Measurements from ENCODE around the gene TTC27.

Gene TTC27

DNA sequence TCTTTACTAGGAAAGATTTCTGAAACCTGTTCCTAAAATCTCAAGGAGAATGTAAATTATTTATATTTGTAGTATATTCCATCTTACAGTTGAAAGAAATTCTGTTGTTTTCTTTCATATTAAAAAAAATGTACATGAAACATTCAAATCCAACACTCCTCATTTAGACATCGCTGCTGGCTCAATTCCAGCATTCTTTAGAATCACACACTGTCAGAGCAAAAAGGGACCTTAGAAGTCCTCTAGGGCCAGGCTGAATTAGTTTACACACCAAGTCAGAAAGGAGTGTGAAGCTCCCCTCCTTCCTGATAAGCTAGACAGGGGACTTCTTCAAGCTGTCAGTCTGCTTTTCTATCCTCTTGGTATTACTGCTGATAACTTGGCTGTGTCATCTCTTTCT lies 160.3 kb downstream of the TTC27 start:
- no peaks in the 10 kb centered on the region for H4K20me1 ChIP-seq
- H3K4me3 ChIP-seq, result no peak overlapping the region
- H3K27me3 ChIP-seq, result no peaks in the 10 kb centered on the region
- no peak for TF ChIP-seq Cebpa-rat (IDR thresholded peaks at IDR 0.05)
- no peak overlapping the region for H3K27ac ChIP-seq
- no peak overlapping the region for H3K9ac ChIP-seq
- H3K4me2 ChIP-seq, result no peak overlapping the region
- H3K9me3 ChIP-seq, result no peaks in the 10 kb centered on the region
- peaks cover 19% of the 10 kb centered on the region for H3K36me3 ChIP-seq
- no peaks in the 10 kb centered on the region for H3K4me1 ChIP-seq

DNA sequence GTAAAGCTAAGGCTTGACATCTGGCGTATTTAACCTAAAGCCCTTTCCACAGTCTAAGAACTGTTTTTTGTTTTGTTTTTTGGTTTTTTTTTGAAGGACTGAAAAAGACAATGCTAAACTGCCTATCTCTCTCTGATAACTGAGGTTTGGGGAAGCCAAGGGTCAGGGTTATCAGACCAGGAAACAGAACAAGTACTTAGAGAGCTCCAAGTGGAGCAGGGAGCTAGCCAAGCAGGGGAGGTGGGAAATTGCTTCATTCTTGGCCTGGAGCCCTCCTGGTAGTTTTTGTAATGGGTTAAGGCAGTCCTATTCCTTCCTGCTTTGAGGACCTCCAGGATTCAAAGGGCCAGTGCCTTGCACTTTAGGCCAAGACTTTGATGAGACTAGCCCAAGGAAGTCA lies 164.6 kb downstream of the TTC27 start:
- Histone ChIP-seq H3K27ac (no peak overlapping the region), H3K27me3 (no peaks in the 10 kb centered on the region), H3K4me3 (no peak overlapping the region), H3K4me1 (no peaks in the 10 kb centered on the region), H3K36me3 (peaks cover 5% of the 10 kb centered on the region; the same call in 1 of the 2 replicates), H4K20me1 (no peaks in the 10 kb centered on the region), H3K4me2 (no peak overlapping the region), H3K9me3 (no peaks in the 10 kb centered on the region), H3K9ac (no peak overlapping the region)
- TF ChIP-seq Cebpa-rat (IDR thresholded peaks at IDR 0.05), result no peak

DNA sequence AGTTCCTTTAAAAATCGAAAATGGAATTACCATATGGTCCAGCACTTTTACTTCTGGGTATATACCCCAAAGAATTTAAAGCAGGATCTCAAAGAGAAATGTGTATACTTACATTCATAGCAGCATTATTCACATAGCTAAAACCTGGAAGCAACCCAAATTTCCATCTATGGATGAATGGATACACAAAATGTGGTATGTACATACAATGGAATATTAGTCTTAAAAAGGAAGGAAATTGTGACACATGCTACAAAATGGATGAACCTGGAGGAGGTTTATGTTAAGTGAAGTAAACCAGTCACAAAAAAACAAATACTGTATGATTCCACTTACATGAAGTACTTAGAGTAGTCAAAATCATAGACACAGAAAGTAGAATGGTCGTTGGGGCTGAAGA lies 171.0 kb downstream of the TTC27 start:
- no peak overlapping the region for H3K4me3 ChIP-seq
- no peaks in the 10 kb centered on the region for H3K27me3 ChIP-seq
- no peaks in the 10 kb centered on the region for H4K20me1 ChIP-seq
- H3K4me1 ChIP-seq, result no peaks in the 10 kb centered on the region
- no peak overlapping the region for H3K9ac ChIP-seq
- TF ChIP-seq Cebpa-rat (IDR thresholded peaks at IDR 0.05), result no peak
- H3K36me3 ChIP-seq, result no peaks in the 10 kb centered on the region; the same call in 1 of the 2 replicates
- no peak overlapping the region for H3K27ac ChIP-seq
- H3K4me2 ChIP-seq, result no peak overlapping the region
- no peaks in the 10 kb centered on the region for H3K9me3 ChIP-seq

DNA sequence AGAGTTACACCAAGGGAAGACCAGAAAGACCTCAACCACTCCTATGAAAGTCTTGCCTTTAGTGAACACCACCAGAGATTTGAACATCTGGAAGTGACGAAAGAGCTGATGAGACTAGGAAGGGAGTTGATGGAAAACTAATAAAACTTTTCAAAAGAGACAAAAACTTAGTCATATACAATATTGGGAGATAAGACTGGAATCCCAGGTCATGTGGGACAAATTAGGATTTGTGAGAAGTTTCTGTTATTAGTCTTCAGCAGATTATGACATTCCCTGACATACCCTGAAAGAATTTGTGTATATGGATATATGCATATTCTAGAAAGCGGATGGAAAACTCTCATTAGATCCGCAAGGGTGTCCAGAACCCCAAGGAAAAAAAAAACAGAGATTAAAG lies 173.9 kb downstream of the TTC27 start:
- Histone ChIP-seq H3K27ac (no peak overlapping the region), H3K4me2 (no peak overlapping the region), H3K9me3 (no peaks in the 10 kb centered on the region), H4K20me1 (no peaks in the 10 kb centered on the region), H3K4me1 (no peaks in the 10 kb centered on the region), H3K27me3 (no peaks in the 10 kb centered on the region), H3K4me3 (no peak overlapping the region), H3K36me3 (no peaks in the 10 kb centered on the region; the same call in 1 of the 2 replicates), H3K9ac (no peak overlapping the region)
- TF ChIP-seq Cebpa-rat (IDR thresholded peaks at IDR 0.05), result no peak

DNA sequence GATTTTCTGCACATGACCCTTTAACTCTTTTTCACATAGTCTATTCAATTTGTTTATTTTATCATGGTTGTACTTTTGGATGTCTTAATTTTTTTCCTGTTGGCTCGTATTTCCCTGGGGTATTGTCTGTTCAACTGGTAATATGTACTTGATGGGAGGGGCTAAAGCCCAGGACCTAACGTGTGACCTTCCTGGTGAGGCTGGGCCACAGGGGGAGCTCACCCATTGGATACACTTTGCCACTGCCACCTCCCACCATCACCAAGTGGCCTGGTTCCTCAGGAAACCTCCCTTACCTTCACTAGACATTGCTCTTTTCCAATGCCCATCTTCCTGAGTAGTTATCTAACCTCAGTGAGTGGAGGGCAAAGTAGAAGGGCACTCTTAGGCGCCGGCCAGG lies 175.0 kb downstream of the TTC27 start:
- TF ChIP-seq Cebpa-rat (IDR thresholded peaks at IDR 0.05), result no peak

DNA sequence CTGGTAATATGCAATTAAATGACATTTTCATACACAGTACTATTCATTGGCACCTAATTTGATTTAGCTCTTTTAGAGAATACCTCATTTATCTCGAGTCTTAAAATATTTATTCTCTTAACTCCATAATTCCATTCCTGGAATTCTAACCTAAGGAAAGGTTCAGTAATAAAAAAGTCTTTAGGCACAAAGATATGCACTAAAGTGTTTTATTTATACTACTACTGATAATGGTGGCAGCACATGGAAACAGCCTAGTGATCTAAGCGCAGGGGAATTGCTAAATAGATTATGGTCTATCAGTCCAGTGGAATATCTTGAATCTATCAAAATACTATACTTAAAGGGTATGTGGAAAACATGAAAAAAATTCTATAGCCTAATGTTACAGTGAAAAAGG lies 176.4 kb downstream of the TTC27 start:
- no peaks in the 10 kb centered on the region for H4K20me1 ChIP-seq

More for the DNA sequence above, 175.0 kb downstream of the TTC27 start:
- Histone ChIP-seq H3K4me1 (no peaks in the 10 kb centered on the region), H3K36me3 (no peaks in the 10 kb centered on the region; the same call in 1 of the 2 replicates), H3K9ac (no peak overlapping the region), H3K4me2 (no peak overlapping the region), H3K4me3 (no peak overlapping the region), H3K27ac (no peak overlapping the region), H3K27me3 (no peaks in the 10 kb centered on the region), H4K20me1 (no peaks in the 10 kb centered on the region), H3K9me3 (no peaks in the 10 kb centered on the region)

DNA sequence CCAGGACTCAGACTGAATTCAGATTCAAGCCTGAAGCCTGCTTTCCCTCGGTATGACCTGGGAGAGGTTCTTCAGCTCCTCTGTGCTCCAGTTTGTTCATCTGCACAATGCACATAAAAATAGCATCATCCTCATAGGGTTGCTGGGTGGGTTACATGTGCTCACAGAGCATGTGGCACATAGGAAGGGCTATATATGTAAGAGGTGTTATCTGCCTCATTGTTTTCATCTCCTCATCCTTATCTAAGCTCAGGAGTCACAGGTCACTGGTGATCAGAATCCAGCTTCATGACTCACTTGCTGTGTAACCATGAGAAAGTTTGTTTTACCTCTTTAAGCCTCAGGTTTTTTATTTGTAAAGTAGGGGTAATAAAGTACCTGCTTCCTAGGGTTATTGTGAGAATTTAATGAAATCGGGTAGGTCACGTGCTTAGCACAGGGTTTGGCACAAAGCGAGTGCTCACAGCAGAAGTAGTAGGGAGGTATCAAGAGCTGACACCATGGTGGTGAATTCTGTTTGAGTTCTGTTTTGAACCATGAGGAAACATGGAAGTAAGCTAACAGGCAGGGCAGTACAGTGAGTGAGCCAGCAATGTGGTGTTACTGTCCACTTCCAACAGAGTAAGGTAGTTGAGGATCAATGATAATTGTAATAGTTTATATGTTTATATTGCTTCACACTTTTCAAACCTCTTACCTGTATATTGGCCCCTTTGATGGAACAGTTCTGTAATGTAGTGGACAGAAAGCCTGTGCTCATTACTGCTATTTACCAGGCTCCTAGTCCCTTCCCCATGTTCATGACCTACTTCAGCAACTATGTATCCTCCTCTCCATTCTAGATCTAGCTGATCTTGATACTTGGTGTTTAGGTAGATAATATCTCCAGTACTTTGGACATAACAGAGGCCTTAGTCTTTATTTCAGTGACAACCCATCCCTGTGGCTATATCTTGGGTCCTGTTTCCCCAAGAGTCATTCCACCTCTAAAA lies 177.6 kb downstream of the TTC27 start:
- H3K9me3 ChIP-seq, result no peaks in the 10 kb centered on the region
- H3K27ac ChIP-seq, result no peak overlapping the region
- peaks cover 5% of the 10 kb centered on the region; the same call in 1 of the 2 replicates for H3K36me3 ChIP-seq
- H4K20me1 ChIP-seq, result no peaks in the 10 kb centered on the region
- no peak for TF ChIP-seq Cebpa-rat (IDR thresholded peaks at IDR 0.05)
- no peak overlapping the region for H3K4me2 ChIP-seq
- no peak overlapping the region for H3K9ac ChIP-seq
- H3K27me3 ChIP-seq, result no peaks in the 10 kb centered on the region
- H3K4me3 ChIP-seq, result no peak overlapping the region
- H3K4me1 ChIP-seq, result no peaks in the 10 kb centered on the region

More for the DNA sequence above, 176.4 kb downstream of the TTC27 start:
- Histone ChIP-seq H3K27me3 (no peaks in the 10 kb centered on the region), H3K36me3 (peaks cover 4% of the 10 kb centered on the region; the same call in 1 of the 2 replicates), H3K4me2 (no peak overlapping the region), H3K27ac (no peak overlapping the region), H3K4me3 (no peak overlapping the region), H3K4me1 (no peaks in the 10 kb centered on the region), H3K9ac (no peak overlapping the region), H3K9me3 (no peaks in the 10 kb centered on the region)
- no peak for TF ChIP-seq Cebpa-rat (IDR thresholded peaks at IDR 0.05)

DNA sequence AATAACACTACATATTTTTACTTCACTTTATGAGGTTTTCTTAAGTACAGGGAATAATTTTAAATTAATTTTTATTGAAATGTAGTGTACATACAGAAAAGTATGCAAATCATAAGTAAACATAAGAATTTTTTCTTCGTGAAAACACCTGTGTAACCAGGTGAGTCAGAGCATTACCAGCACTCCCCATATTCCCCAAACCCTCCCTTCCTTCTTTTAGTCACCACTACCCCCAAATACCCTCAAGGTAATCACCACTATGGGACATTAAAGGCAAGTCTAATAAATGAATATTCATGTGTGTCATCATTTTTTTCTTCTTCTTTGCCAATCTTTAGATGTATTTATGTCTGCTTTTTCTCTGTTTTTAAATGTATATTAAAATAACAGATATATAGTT lies 179.0 kb downstream of the TTC27 start:
- Histone ChIP-seq H3K4me3 (no peak overlapping the region), H3K9ac (no peak overlapping the region), H3K36me3 (0 out of 2 replicates have a peak, but pooled peaks cover 12% of the 10 kb centered on the region), H3K4me2 (no peak overlapping the region), H4K20me1 (no peaks in the 10 kb centered on the region), H3K9me3 (no peaks in the 10 kb centered on the region), H3K4me1 (no peaks in the 10 kb centered on the region), H3K27ac (no peak overlapping the region), H3K27me3 (no peaks in the 10 kb centered on the region)
- TF ChIP-seq Cebpa-rat (IDR thresholded peaks at IDR 0.05), result no peak

DNA sequence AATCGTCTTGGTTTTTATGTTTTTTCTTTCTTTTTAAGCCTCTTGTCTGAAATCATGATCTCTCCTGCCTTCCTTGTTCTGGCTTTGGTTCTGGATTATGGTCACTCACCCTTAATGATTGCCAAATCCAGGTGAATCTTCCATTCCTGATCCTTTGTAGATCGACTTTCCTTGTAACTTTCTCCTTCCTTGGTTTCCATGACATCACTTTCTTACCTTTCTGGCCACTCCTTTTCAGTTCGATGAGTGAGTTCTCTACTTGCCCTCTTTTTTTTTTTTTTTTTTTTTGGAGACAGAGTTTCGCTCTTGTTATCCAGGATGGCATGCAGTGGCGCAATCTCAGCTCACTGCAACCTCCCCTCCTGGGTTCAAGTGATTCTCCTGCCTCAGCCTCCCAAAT lies 179.8 kb downstream of the TTC27 start:
- Histone ChIP-seq H3K9me3 (no peaks in the 10 kb centered on the region), H4K20me1 (no peaks in the 10 kb centered on the region)

DNA sequence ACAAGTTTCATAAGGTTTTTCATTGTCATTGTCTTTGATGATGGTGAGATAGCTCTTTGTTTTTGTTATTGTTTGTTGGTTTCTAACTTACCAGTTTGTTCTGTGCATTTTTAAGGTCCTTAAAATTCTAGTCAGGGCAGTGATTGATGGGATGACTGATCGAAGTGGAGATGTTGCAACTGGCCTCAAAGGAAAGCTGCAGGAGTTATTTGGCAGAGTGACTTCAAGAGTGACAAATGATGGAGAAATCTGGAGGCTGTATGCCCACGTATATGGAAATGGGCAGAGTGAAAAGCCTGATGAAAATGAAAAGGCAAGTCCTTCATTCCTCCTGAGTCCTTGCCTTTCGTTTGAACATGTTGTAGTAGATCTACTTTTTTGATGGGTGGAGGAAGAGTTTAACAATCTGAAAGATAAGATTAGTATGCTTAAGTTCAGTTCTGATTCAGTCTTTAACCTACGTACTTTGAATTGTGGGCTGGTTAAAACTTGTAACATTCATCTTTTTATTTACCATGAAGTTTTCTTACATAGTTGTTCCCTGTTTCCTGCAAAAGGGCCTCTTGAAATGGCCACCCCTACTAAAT lies 183.2 kb downstream of the TTC27 start:
- H3K27me3 ChIP-seq, result no peaks in the 10 kb centered on the region
- no peak overlapping the region for H3K9ac ChIP-seq
- H3K27ac ChIP-seq, result no peak overlapping the region
- no peak overlapping the region for H3K4me2 ChIP-seq
- H3K36me3 ChIP-seq, result 0 out of 2 replicates have a peak, but pooled peaks cover 12% of the 10 kb centered on the region
- no peaks in the 10 kb centered on the region for H3K4me1 ChIP-seq
- H4K20me1 ChIP-seq, result no peaks in the 10 kb centered on the region
- no peak for TF ChIP-seq Cebpa-rat (IDR thresholded peaks at IDR 0.05)
- H3K4me3 ChIP-seq, result no peak overlapping the region
- H3K9me3 ChIP-seq, result no peaks in the 10 kb centered on the region

More for the DNA sequence above, 179.8 kb downstream of the TTC27 start:
- Histone ChIP-seq H3K27me3 (no peaks in the 10 kb centered on the region), H3K36me3 (0 out of 2 replicates have a peak, but pooled peaks cover 12% of the 10 kb centered on the region), H3K4me1 (no peaks in the 10 kb centered on the region), H3K9ac (no peak overlapping the region), H3K4me2 (no peak overlapping the region), H3K27ac (no peak overlapping the region), H3K4me3 (no peak overlapping the region)
- no peak for TF ChIP-seq Cebpa-rat (IDR thresholded peaks at IDR 0.05)
